SK-N-SH (cell line): ENCODE measurements around the gene CCDC174. TPM values are rescaled to one million over a fixed set of nuclear protein-coding genes. Genes with fewer than 3 reads are reported as not detected.

Experiments
- CTCF ChIA-PET: fragments of 300-600, 350-600 bp; formaldehyde crosslinking; extraction: SDS; loops from one replicate; lab custom pipeline; 2021; lab: Yijun Ruan, JAX
- POLR2A ChIA-PET: fragments of 350-600 bp; sonication (Branson Sonifier 250); formaldehyde crosslinking; extraction: SDS; loops from one replicate; lab custom pipeline; 2020; ENCODE audit warnings: antibody characterized with exemption, inconsistent platforms; lab: Yijun Ruan, JAX
- DNase-seq: peaks from one replicate; pipeline ENCODE4 v3.0.0; 2012
- H2AFZ ChIP-seq: fragments of 200-600 bp; sonication (generic); 2 replicates; pipeline ENCODE4 v1.8.1; 2016; ENCODE audit warnings: antibody characterized with exemption, mild to moderate bottlenecking, low read depth
- H3F3A ChIP-seq: fragments of 200-600 bp; sonication (generic); replicated peaks from 2 replicates; pipeline ENCODE3; 2016; ENCODE audit warnings: antibody characterized with exemption, mild to moderate bottlenecking; ENCODE audit not compliant: insufficient read depth
- H3K27ac ChIP-seq, 2 experiments: fragments of 200-500 bp in 1 of 2; fragments of 200-600 bp in 1 of 2; sonication (Bioruptor generic) in 1 of 2; sonication (generic), shearing (Covaris generic) in 1 of 2; 2 replicates each; pipeline versions ENCODE4 v1.5.1 to v1.6.1; 2014 to 2016; ENCODE audit warnings: low read depth in 2 of 2, inconsistent platforms in 1 of 2, low read length in 1 of 2, mild to moderate bottlenecking in 1 of 2, mixed read lengths in 1 of 2
- H3K27me3 ChIP-seq: fragments of 200-600 bp; sonication (generic), shearing (Covaris generic); 2 replicates; pipeline ENCODE4 v1.6.1; 2016; ENCODE audit warnings: mixed run types; ENCODE audit not compliant: insufficient read depth
- H3K36me3 ChIP-seq, 2 experiments: fragments of 200-500 bp in 1 of 2; fragments of 200-600 bp in 1 of 2; sonication (Bioruptor generic) in 1 of 2; sonication (generic) in 1 of 2; replicated peaks in 1 of 2; 2 replicates each; pipeline versions ENCODE3 to v1.5.1; 2014 to 2016; ENCODE audit warnings: low read length in 1 of 2, mild to moderate bottlenecking in 1 of 2; ENCODE audit not compliant: insufficient read depth in 2 of 2, control insufficient read depth in 1 of 2
- H3K4me1 ChIP-seq, 2 experiments: fragments of 200-500 bp in 1 of 2; fragments of 200-600 bp in 1 of 2; sonication (Bioruptor generic) in 1 of 2; sonication (generic), shearing (Covaris generic) in 1 of 2; 2 replicates each; pipeline versions ENCODE4 v1.5.1 to v1.6.1; 2014 to 2016; ENCODE audit warnings: low read depth in 1 of 2, low read length in 1 of 2, mixed run types in 1 of 2; ENCODE audit not compliant: insufficient read depth in 2 of 2, control insufficient read depth in 1 of 2
- H3K4me2 ChIP-seq: fragments of 200-600 bp; sonication (generic), shearing (Covaris generic); 2 replicates; pipeline ENCODE4 v1.6.1; 2017; ENCODE audit warnings: mixed run types
- H3K4me3 ChIP-seq, 2 experiments: fragments of 200-500 bp in 1 of 2; fragments of 200-600 bp in 1 of 2; sonication (Bioruptor generic) in 1 of 2; sonication (generic), shearing (Covaris generic) in 1 of 2; 2 replicates each; pipeline versions ENCODE4 v1.5.1 to v1.8.1; 2014 to 2016; ENCODE audit warnings: low read depth in 2 of 2, inconsistent platforms in 1 of 2, low read length in 1 of 2, mild to moderate bottlenecking in 1 of 2, mixed read lengths in 1 of 2, moderate library complexity in 1 of 2
- H3K79me2 ChIP-seq: fragments of 200-600 bp; sonication (generic); 2 replicates; pipeline ENCODE4 v1.8.1; 2017; ENCODE audit warnings: mild to moderate bottlenecking; ENCODE audit not compliant: insufficient read depth
- H3K9ac ChIP-seq: fragments of 200-600 bp; sonication (generic); 2 replicates; pipeline ENCODE4 v1.6.1; 2017; ENCODE audit warnings: mixed run types
- H3K9me2 ChIP-seq: fragments of 200-600 bp; sonication (generic); 2 replicates; pipeline ENCODE4 v1.6.1; 2017; ENCODE audit warnings: mixed run types
- H3K9me3 ChIP-seq: fragments of 200-600 bp; sonication (generic); 2 replicates; pipeline ENCODE4 v1.6.1; 2017; ENCODE audit warnings: mixed run types, mild to moderate bottlenecking, moderate library complexity
- H4K20me1 ChIP-seq: fragments of 200-600 bp; sonication (generic); 2 replicates; pipeline ENCODE4 v1.6.1; 2017; ENCODE audit warnings: mild to moderate bottlenecking, mixed run types; ENCODE audit not compliant: insufficient read depth
- CHD2 ChIP-seq: fragments of 150-350 bp; IDR thresholded peaks from 2 replicates; pipeline ENCODE4 v1.6.1; 2018; ENCODE audit warnings: low read length; ENCODE audit not compliant: partially characterized antibody
- ELF1 ChIP-seq: IDR thresholded peaks from 2 replicates; pipeline ENCODE4 v1.4.0; 2012
- EP300 ChIP-seq, 2 experiments: IDR thresholded peaks; 2 replicates each; pipeline versions ENCODE4 v1.4.0 to v1.6.1; 2012; ENCODE audit warnings: borderline replicate concordance in 1 of 2, low read depth in 1 of 2, low read length in 1 of 2
- EZH2phosphoT487 ChIP-seq: fragments of 200-600 bp; sonication (generic); IDR thresholded peaks from 2 replicates; pipeline ENCODE4 v1.6.1; 2017; ENCODE audit warnings: low read depth, mixed run types, mild to moderate bottlenecking, antibody characterized with exemption, moderate library complexity, borderline replicate concordance
- FOSL2 ChIP-seq: IDR thresholded peaks from 2 replicates; pipeline ENCODE4 v1.4.0; 2012; ENCODE audit warnings: low read depth, mild to moderate bottlenecking, moderate library complexity, borderline replicate concordance
- FOXJ3 ChIP-seq: sonication (generic); formaldehyde crosslinking; IDR thresholded peaks from 2 replicates; pipeline ENCODE4 v1.5.1; 2020; ENCODE audit warnings: mild to moderate bottlenecking, missing genetic modification reagents
- GATA2 ChIP-seq: sonication (generic); formaldehyde crosslinking; IDR thresholded peaks from 2 replicates; pipeline ENCODE4 v1.5.0; 2020; ENCODE audit warnings: mild to moderate bottlenecking, missing genetic modification reagents
- MEF2A ChIP-seq: IDR thresholded peaks from 2 replicates; pipeline ENCODE4 v1.4.0; 2012; ENCODE audit warnings: low read depth, borderline replicate concordance
- MXI1 ChIP-seq: IDR thresholded peaks from 2 replicates; pipeline ENCODE4 v1.6.1; 2012; ENCODE audit warnings: mild to moderate bottlenecking, low read depth, low read length, improper control_type of control experiment
- NRF1 ChIP-seq: IDR thresholded peaks from 2 replicates; pipeline ENCODE4 v1.6.1; 2012; ENCODE audit warnings: low read depth, mild to moderate bottlenecking, low read length
- POLR2AphosphoS5 ChIP-seq: IDR thresholded peaks from 2 replicates; pipeline ENCODE4 v1.6.1; 2012; ENCODE audit warnings: low read depth, low read length
- RAD21 ChIP-seq: IDR thresholded peaks from 2 replicates; pipeline ENCODE4 v1.6.1; 2012; ENCODE audit warnings: mild to moderate bottlenecking, low read length
- RFX5 ChIP-seq: IDR thresholded peaks from 2 replicates; pipeline ENCODE4 v1.6.1; 2012; ENCODE audit warnings: mild to moderate bottlenecking, improper control_type of control experiment, low read length
- RXRA ChIP-seq: IDR thresholded peaks from 2 replicates; pipeline ENCODE4 v1.4.0; 2012; ENCODE audit warnings: low read depth, mild to moderate bottlenecking, borderline replicate concordance
- TEAD4 ChIP-seq: IDR thresholded peaks from 2 replicates; pipeline ENCODE4 v1.4.0; 2012; ENCODE audit warnings: mild to moderate bottlenecking, borderline replicate concordance; ENCODE audit not compliant: insufficient read depth
- YY1 ChIP-seq: IDR thresholded peaks from 2 replicates; pipeline ENCODE4 v1.4.0; 2012; ENCODE audit warnings: low read depth, mild to moderate bottlenecking
- WGBS: methylation state at CpG from one replicate; pipeline ENCODE4 v1.1.6; 2017; ENCODE audit warnings: low lambda C conversion rate; 5-methylcytosine and 5-hydroxymethylcytosine counted together
- polyA plus RNA-seq, 3 experiments: library from polyadenylated mRNA; depleted of rRNA; stranded (reverse); fragments of >200 nt; gene quantifications; 2 replicates each; pipeline ENCODE4 v1.2.3, GENCODE V29; 2012
- TF ChIP-seq, protein P1 (sequence below): IDR thresholded peaks from 2 replicates; pipeline ENCODE4 v1.4.0; 2012; ENCODE audit warnings: low read depth, borderline replicate concordance
- TF ChIP-seq, protein P2 (sequence below): fragments of 200-600 bp; sonication (generic); IDR thresholded peaks from 2 replicates; pipeline ENCODE4 v1.6.1; 2017; ENCODE audit warnings: antibody characterized with exemption, mild to moderate bottlenecking, moderate library complexity
- TF ChIP-seq, protein P3 (sequence below): IDR thresholded peaks from 2 replicates; pipeline ENCODE4 v1.4.0; 2012; ENCODE audit warnings: low read depth, borderline replicate concordance

Gene CCDC174
- polyA plus RNA-seq, 1 of the 3 experiments (the other 2 are of a cell fraction), result 6.6 TPM

DNA sequence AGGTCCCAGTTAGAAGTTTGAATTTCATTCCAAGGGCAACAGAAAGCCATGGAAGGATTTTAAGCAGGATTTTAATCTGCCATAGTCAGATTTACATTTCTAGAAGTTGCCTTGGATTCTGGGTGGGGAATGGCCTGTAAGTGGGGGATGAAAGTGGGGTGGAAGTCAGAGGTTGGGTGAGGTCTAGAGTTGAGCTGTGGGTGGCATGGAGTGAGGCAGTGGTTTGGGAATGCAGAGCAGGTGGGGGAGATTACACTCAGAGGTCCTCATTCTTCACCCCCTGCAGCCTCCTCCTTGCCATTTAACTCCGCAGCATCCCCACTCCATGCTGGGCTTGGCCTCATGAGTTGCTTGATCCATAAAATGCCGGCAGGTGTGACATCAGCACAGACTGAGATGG, 32.0 kb upstream of the CCDC174 start:
- Histone ChIP-seq H3K4me3 (no peak overlapping the region), H3K9me2 (no peaks in the 10 kb centered on the region), H3K9ac (no peak overlapping the region), H3K27me3 (no peaks in the 10 kb centered on the region), H3K4me1 (peaks cover 0 to 9% of the 10 kb centered on the region in 2 experiments; a peak in 1 of 4 replicates), H3K79me2 (no peaks in the 10 kb centered on the region), H3K9me3 (no peaks in the 10 kb centered on the region), H3K4me2 (no peak overlapping the region), H4K20me1 (no peaks in the 10 kb centered on the region), H3K36me3 (no peaks in the 10 kb centered on the region), H3F3A (peaks cover 6% of the 10 kb centered on the region), H2AFZ (no peak overlapping the region), H3K27ac (no peak overlapping the region)
- WGBS, result 40% methylated on average over 2 of the region's 2 CpGs
- DNase-seq, result no peak
- TF ChIP-seq ELF1, result no peak
- TF ChIP-seq, protein P1, sequence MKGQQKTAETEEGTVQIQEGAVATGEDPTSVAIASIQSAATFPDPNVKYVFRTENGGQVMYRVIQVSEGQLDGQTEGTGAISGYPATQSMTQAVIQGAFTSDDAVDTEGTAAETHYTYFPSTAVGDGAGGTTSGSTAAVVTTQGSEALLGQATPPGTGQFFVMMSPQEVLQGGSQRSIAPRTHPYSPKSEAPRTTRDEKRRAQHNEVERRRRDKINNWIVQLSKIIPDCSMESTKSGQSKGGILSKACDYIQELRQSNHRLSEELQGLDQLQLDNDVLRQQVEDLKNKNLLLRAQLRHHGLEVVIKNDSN, result no peak
- no peak for TF ChIP-seq YY1
- no peak for TF ChIP-seq RXRA
- no peak for TF ChIP-seq RFX5
- TF ChIP-seq FOSL2, result no peak
- no peak for TF ChIP-seq CHD2
- TF ChIP-seq NRF1, result no peak
- no peak for TF ChIP-seq POLR2AphosphoS5
- no peak for TF ChIP-seq GATA2
- TF ChIP-seq MEF2A, result no peak
- no peak for TF ChIP-seq RAD21
- TF ChIP-seq EP300 (IDR thresholded peaks at IDR 0.05; ENCODE audit: borderline replicate concordance in 1 of 2, low read depth in 1 of 2, low read length in 1 of 2), result no peak
- TF ChIP-seq EZH2phosphoT487, result no peak
- ChIA-PET CTCF (interaction anchor here (1.3 kb wide), 1 partner anchor 71 kb away, joined by 3 read pairs; no protein-coding TSS in a partner anchor), POLR2A (interaction anchor here (0.7 kb wide), 1 partner anchor 9 kb away, joined by 3 read pairs; no protein-coding TSS in a partner anchor)

DNA sequence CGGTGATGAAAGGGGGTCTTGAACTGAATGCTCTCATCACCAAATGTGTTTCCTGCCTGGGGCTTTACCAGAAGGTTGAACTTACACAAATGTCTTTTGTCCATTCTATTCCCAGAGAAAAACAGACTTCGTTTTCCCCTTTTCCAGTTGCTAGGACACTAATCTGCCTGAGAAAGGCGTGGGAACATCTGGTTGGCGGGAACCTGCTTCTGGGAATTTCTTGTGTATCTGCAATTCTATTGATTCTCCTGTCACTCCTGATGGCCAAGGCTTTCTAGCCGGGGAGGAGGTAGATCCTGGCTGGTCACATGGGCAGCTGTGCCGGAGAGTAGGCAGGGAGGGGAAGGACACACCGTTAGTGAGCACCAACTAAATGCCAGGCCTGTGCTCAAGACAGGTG, 31.1 kb upstream of the CCDC174 start:
- H3K4me3 ChIP-seq, result no peak overlapping the region
- no peak overlapping the region for H3K27ac ChIP-seq
- ChIA-PET CTCF (no interaction called here), POLR2A (no interaction called here)
- H3F3A ChIP-seq, result no peaks in the 10 kb centered on the region
- no peak overlapping the region for H2AFZ ChIP-seq
- H3K9me2 ChIP-seq, result no peaks in the 10 kb centered on the region
- 48% methylated on average over 7 of the region's 7 CpGs for WGBS
- no peaks in the 10 kb centered on the region for H4K20me1 ChIP-seq
- TF ChIP-seq, protein P2, sequence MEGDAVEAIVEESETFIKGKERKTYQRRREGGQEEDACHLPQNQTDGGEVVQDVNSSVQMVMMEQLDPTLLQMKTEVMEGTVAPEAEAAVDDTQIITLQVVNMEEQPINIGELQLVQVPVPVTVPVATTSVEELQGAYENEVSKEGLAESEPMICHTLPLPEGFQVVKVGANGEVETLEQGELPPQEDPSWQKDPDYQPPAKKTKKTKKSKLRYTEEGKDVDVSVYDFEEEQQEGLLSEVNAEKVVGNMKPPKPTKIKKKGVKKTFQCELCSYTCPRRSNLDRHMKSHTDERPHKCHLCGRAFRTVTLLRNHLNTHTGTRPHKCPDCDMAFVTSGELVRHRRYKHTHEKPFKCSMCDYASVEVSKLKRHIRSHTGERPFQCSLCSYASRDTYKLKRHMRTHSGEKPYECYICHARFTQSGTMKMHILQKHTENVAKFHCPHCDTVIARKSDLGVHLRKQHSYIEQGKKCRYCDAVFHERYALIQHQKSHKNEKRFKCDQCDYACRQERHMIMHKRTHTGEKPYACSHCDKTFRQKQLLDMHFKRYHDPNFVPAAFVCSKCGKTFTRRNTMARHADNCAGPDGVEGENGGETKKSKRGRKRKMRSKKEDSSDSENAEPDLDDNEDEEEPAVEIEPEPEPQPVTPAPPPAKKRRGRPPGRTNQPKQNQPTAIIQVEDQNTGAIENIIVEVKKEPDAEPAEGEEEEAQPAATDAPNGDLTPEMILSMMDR, result no peak
- TF ChIP-seq, protein P3, sequence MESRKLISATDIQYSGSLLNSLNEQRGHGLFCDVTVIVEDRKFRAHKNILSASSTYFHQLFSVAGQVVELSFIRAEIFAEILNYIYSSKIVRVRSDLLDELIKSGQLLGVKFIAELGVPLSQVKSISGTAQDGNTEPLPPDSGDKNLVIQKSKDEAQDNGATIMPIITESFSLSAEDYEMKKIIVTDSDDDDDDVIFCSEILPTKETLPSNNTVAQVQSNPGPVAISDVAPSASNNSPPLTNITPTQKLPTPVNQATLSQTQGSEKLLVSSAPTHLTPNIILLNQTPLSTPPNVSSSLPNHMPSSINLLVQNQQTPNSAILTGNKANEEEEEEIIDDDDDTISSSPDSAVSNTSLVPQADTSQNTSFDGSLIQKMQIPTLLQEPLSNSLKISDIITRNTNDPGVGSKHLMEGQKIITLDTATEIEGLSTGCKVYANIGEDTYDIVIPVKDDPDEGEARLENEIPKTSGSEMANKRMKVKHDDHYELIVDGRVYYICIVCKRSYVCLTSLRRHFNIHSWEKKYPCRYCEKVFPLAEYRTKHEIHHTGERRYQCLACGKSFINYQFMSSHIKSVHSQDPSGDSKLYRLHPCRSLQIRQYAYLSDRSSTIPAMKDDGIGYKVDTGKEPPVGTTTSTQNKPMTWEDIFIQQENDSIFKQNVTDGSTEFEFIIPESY, result no peak
- TF ChIP-seq FOXJ3 (CRISPR knock-in tag), result no peak
- no peak for TF ChIP-seq MXI1
- no peak for TF ChIP-seq TEAD4
- TF ChIP-seq EZH2phosphoT487, result no peak
- TF ChIP-seq RFX5, result no peak
- no peak for DNase-seq
- H3K4me1 ChIP-seq, result peaks cover 0 to 9% of the 10 kb centered on the region in 2 experiments; a peak in 1 of 4 replicates
- H3K79me2 ChIP-seq, result no peaks in the 10 kb centered on the region
- H3K36me3 ChIP-seq, result no peaks in the 10 kb centered on the region
- no peak overlapping the region for H3K9ac ChIP-seq
- H3K4me2 ChIP-seq, result no peak overlapping the region
- no peaks in the 10 kb centered on the region for H3K9me3 ChIP-seq
- no peaks in the 10 kb centered on the region for H3K27me3 ChIP-seq
